GM19035 (cell line): ENCODE measurements around the gene SLC26A1.
"Not testable (repeated sequence)": the region's sequence is repeated elsewhere in the genome, so short reads cannot be mapped to it uniquely, and the experiment has no call there.

Experiments
- ATAC-seq: cut with Tn5 transposase; IDR thresholded peaks from one replicate; pipeline ENCODE4 v1.9.1; 2021; ENCODE audit not compliant: unreplicated experiment

The SLC26A1 gene

DNA sequence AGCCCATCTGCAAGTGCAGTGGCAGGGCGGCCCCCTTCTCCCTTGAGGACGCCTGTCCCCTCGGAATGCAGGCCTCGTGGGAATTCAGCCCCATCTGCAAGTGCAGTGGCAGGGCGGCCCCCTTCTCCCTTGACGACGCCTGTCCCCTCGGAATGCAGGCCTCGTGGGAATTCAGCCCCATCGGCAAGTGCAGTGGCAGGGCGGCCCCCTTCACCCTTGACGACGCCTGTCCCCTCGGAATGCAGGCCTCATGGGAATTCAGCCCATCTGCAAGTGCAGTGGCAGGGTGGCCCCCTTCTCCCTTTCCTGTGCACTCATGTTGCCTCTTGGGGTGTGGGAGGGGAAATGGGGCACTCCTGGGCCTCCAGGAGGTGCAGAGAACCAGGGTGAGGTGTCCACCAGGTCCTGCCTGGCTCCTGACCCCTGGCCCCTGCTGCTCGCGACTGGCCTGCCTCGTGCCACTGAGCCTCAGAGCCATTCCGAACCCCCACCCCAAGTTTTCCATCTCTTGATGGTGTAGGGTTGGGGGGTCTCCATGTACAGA, 6.8 kb upstream of the SLC26A1 start:
- no peak for ATAC-seq

DNA sequence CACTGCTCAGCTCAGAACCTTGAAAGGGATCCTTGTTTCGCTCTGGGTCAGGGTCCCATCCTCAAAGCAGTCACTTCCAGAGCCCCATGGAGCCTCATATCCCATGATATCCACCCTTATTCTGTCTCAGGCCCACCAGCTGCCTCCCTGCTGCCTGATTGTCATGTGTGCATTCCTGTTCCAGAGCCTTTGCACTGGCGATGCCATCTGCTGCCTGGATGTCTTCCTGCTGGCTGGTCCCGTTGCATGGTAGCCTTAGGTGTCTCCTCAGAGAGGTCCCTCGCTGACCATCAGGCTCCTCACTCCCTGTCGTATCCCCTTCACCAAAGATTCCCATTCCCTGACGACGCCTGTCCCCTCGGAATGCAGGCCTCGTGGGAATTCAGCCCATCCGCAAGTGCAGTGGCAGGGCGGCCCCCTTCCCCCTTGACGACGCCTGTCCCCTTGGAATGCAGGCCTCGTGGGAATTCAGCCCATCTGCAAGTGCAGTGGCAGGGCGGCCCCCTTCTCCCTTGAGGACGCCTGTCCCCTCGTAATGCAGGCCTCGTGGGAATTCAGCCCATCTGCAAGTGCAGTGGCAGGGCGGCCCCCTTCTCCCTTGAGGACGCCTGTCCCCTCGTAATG, 6.1 kb upstream of the SLC26A1 start:
- ATAC-seq, result not testable (repeated sequence)

DNA sequence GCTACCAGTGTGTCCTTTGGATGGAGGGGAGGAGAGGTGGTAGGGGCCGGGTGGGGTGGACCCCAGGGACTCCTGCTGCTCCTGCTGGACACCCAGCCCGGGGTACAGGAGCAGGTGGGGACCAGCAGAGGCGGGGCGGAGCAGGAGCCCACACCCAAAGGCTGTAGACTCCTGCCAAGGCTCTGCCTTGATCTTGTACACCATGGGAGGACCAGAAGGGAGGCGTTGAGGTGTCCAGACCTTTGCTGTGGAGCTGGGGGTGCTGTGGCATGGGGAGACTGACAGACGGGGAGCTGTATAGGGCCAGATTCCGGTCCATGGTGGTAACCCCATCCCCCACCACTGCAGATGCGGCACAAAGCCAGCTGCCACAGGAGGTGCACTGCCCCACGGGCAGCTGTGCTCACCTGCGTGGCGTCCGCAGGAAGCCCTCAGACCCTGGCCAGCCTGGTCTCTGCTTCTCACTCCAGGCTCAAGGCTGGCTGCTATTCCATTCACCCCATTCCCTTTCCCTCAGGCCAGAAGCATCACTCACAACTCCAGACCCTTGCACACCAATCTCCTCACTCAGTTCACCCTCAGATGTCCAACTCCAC, 5.0 kb upstream of the SLC26A1 start:
- ATAC-seq, result no peak

DNA sequence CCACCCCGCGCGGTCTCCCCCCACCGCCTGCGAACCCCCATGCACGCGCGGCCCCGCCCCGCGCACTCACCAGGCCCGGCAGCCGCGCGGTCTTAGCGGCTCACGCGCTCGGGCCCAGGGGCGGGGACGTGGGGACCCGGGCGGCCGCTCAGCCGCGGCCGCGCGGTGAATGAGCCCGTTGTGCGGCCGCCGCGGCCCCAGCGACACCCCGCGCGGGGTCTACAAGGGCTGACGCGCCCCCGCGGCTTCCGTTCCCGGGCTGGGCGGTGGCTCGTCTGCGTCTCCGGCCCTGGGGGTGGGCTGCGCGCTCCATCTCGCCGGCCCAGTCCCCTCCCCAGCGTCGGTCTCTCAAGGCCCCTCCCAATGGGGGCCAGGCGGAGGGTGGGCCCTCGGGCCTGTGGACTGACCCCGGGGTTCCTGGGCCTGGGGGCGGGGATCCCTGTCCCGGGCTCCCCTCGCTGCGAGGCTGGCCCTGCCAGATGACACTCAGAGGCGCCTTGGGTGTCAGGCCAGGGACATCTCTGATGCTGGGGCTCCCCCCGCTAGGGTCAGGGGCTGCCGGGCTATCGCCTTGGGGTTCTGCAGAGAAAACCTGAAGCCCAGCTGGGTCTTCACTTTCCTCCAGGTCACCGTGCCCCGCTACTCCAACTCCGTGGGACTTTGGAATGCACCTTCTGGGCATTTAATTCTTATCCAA, 4.3 kb upstream of the SLC26A1 start:
- ATAC-seq, result no peak

DNA sequence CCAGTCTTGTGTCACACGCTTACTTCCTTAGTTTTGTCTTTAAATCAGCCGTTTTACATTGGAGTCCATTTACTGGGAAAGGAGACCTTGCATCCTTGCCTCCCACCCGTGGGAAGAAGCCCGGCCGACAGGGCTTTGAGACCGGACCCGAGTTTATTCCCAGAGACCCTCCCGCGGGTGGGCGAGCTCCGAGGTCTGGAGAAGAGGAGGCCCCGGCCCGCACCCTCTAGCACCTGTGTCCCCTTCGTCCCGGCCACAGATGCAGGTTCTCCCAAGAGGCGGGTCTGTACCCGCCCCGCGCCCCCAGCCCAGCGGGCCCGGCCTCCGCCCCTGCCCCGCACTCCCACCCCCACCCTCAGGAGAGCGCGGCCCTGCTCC, 3.8 kb upstream of the SLC26A1 start:
- ATAC-seq, result no peak

GRCh38 chr4:996030-996996, 3.1 kb upstream of the SLC26A1 start:
- no peak for ATAC-seq

DNA sequence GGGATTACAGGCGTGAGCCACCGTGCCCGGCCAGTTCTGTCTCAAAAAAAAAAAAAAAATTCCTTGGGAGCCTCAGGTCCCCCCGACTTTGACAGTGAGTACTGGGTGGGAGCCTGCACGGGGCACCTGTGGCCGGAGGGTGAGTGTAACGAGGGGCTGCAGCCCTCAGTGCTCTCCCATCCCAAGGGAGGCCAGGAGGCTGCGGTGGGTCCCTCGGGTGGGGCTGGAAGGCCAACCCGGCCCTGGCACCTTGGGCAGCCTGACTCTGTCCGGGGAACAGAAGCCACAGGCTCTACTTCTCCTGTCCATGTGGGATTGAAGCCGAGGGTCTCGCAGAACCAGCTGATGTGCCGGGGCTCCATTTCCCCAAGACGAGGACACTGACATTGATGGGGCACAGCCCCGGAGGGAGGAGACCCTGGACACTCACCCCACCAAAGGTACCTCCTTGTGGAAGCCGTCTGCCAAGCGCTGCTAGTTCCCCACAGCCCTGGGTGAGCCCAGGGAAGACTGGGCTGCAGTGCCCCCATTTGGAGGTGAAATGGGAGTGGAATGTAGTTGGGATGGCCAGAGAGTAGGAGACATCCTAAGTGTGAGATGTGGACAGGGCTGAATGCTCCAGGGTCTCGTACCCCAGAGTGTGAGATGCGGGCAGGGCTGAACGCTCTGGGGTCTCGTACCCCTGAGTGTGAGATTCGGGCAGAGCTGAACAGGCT, 2.3 kb upstream of the SLC26A1 start:
- ATAC-seq, result no peak

GRCh38 chr4:992297-993110, 700 bp downstream of the SLC26A1 start:
- no peak for ATAC-seq

- no peak for ATAC-seq
Measured at GRCh38 chr4:991451-992296, 1.5 kb downstream of the SLC26A1 start.

GRCh38 chr4:990746-991367, 2.3 kb downstream of the SLC26A1 start:
- no peak for ATAC-seq

- no peak for ATAC-seq
Measured at GRCh38 chr4:989722-990471, 3.3 kb downstream of the SLC26A1 start.

GRCh38 chr4:988726-989721, 4.2 kb downstream of the SLC26A1 start:
- no peak for ATAC-seq

- no peak for ATAC-seq
Measured at GRCh38 chr4:987624-988513, 5.3 kb downstream of the SLC26A1 start.

- peak; percentile 75 for ATAC-seq
Measured at GRCh38 chr4:986879-987623, 6.2 kb downstream of the SLC26A1 start, which contains the start of gene IDUA. TSS of gene IDUA (plus strand) at chr4:987044. CDS start at chr4:987085, 41 bp downstream.
